Measurements from ENCODE around the gene SNW1. TPM values are rescaled to one million over a fixed set of nuclear protein-coding genes. Genes with fewer than 3 reads are reported as not detected.

The SNW1 gene
- total and polyA plus RNA-seq, 2 of the 4 experiments (the other 2 are of a cell fraction): 28.2 to 30.6 TPM

- WGBS, 2 experiments (ENCODE audit: extremely low coverage in 2 of 2, insufficient read length in 1 of 2): 78% methylated on average over 1 of the region's 3 CpGs; no CpG with 5 or more reads in 1 of the 2 experiments
- TF ChIP-seq CHD1 (IDR thresholded peaks at IDR 0.05; ENCODE audit: low read depth, low read length) (no peak), SMC3 (IDR thresholded peaks at IDR 0.05; ENCODE audit: low read depth, low read length) (no peak), CTCF (conservative IDR thresholded peaks at IDR 0.05; ENCODE audit: low read depth, low read length) (no peak), MAZ (IDR thresholded peaks at IDR 0.05; ENCODE audit: borderline replicate concordance, low read depth, low read length) (no peak)
- Histone ChIP-seq H3K4ac (ENCODE audit: low read depth, low read length) (no peak overlapping the region), H2BK5ac (ENCODE audit: low read depth, low read length, poor library complexity, severe bottlenecking) (no peak overlapping the region), H3K4me3 (ENCODE audit: insufficient read depth, low read depth, low read length) (no peak overlapping the region), H3K4me2 (ENCODE audit: low read depth, low read length) (no peak overlapping the region), H2BK20ac (ENCODE audit: low read depth, low read length) (no peak overlapping the region), H3K14ac (replicated peaks; ENCODE audit: low read depth, low read length) (no peak overlapping the region), H2AFZ (replicated peaks; ENCODE audit: low read length, poor library complexity) (no peak overlapping the region), H3K9me3 (ENCODE audit: control insufficient read depth, insufficient read depth, low read length) (no peaks in the 10 kb centered on the region), H3K9ac (ENCODE audit: low read depth, low read length) (no peak overlapping the region), H3K27me3 (ENCODE audit: control insufficient read depth, insufficient read depth, low read length) (no peaks in the 10 kb centered on the region), H3K79me1 (ENCODE audit: low read depth in 1 of 2, low read length in 2 of 2) (no peaks in the 10 kb centered on the region), H2AK9ac (replicated peaks; ENCODE audit: low read depth, low read length, poor library complexity) (no peak overlapping the region), H2BK15ac (ENCODE audit: low read depth, low read length) (no peak overlapping the region), H3K36me3 (ENCODE audit: control insufficient read depth, insufficient read depth, low read length) (no peaks in the 10 kb centered on the region), H3K56ac (ENCODE audit: extremely low read depth, insufficient read depth, low read length) (no peak overlapping the region), H4K8ac (ENCODE audit: low read depth in 2 of 2, low read length in 2 of 2) (no peak overlapping the region), H4K91ac (ENCODE audit: insufficient read depth, low read depth, low read length) (no peak overlapping the region), H3K4me1 (ENCODE audit: control insufficient read depth, insufficient read depth, low read length) (no peaks in the 10 kb centered on the region), H2AK5ac (ENCODE audit: low read depth, low read length) (no peak overlapping the region), H3K27ac (ENCODE audit: insufficient read depth, low read length) (no peak overlapping the region), H3K9me1 (ENCODE audit: insufficient read depth, low read length) (no peaks in the 10 kb centered on the region), H4K5ac (ENCODE audit: low read depth, low read length) (no peak overlapping the region), H3K23ac (ENCODE audit: low read depth, low read length) (no peak overlapping the region), H2BK120ac (ENCODE audit: low read depth, low read length) (no peak overlapping the region), H3K18ac (ENCODE audit: low read depth, low read length) (no peak overlapping the region), H4K20me1 (ENCODE audit: insufficient read depth, low read length) (no peaks in the 10 kb centered on the region)
- CTCF ChIA-PET: no interaction called here
- no TSS peak for BruUV-seq (replicated peaks)
- POLR2A ChIA-PET (ENCODE audit: unreplicated experiment): no interaction called here
- no peak for ATAC-seq (ENCODE audit: low read depth)
- DNase-seq: no peak
- in situ Hi-C loops (cut with MboI; ENCODE audit: low sequenced_read_pairs): no loop called here
- dilution Hi-C loops (cut with HindIII; ENCODE audit: low sequenced_read_pairs, unreplicated experiment): no loop called here
- intact Hi-C loops (cut with micrococcal nuclease): no loop called here
Measured at GRCh38 chr14:77808250-77808649, 47.3 kb upstream of the SNW1 start.
